H1 (cell line): Measurements from ENCODE around the gene JOSD2. TPM values are rescaled to one million over a fixed set of nuclear protein-coding genes. Genes with fewer than 3 reads are reported as not detected.

Experiments
- CTCF ChIA-PET: fragments of 300-600 bp; sonication (Branson Sonifier 250); formaldehyde crosslinking; loops from one replicate; lab custom pipeline; 2021; ENCODE audit not compliant: partially characterized antibody; lab: Charles Lee
- POLR2A ChIA-PET: fragments of 300-600 bp; sonication (Branson Sonifier 250); formaldehyde crosslinking; loops from one replicate; lab custom pipeline; 2021; ENCODE audit warnings: inconsistent platforms; ENCODE audit not compliant: partially characterized antibody; lab: Charles Lee
- DNase-seq, 2 experiments: peaks; one replicate each; pipeline versions ENCODE4 v3.0.0 to v3.0.0-alpha.2; 2010 to 2022; ENCODE audit warnings: low spot score in 2 of 2, low read depth in 1 of 2, mixed read lengths in 1 of 2
- FAIRE-seq: peaks from 2 replicates; lab custom pipeline; 2011; peaks lifted over from hg19 to GRCh38; lab: Jason Lieb, UNC
- H2AFZ ChIP-seq: 2 replicates; pipeline ENCODE4 v1.8.1; 2012; ENCODE audit warnings: low read length, inconsistent platforms
- H2AK5ac ChIP-seq: 2 replicates; pipeline ENCODE4 v1.6.1; 2013; ENCODE audit warnings: low read depth, low read length
- H2BK120ac ChIP-seq: replicated peaks from 2 replicates; pipeline ENCODE3; 2013; ENCODE audit warnings: low read depth, low read length, inconsistent platforms
- H2BK12ac ChIP-seq: 2 replicates; pipeline ENCODE4 v1.6.1; 2013; ENCODE audit warnings: low read depth, low read length
- H2BK15ac ChIP-seq: 2 replicates; pipeline ENCODE4 v1.6.1; 2013; ENCODE audit warnings: low read length
- H2BK20ac ChIP-seq: 2 replicates; pipeline ENCODE4 v1.6.1; 2013; ENCODE audit warnings: low read length
- H2BK5ac ChIP-seq: 2 replicates; pipeline ENCODE4 v1.6.1; 2013; ENCODE audit warnings: low read depth, low read length
- H3K14ac ChIP-seq: 2 replicates; pipeline ENCODE4 v1.6.1; 2013; ENCODE audit warnings: inconsistent platforms; ENCODE audit not compliant: insufficient read length
- H3K18ac ChIP-seq: 2 replicates; pipeline ENCODE4 v1.6.1; 2013; ENCODE audit warnings: low read length; ENCODE audit errors: extremely low read depth
- H3K23ac ChIP-seq: 2 replicates; pipeline ENCODE4 v1.6.1; 2013; ENCODE audit warnings: inconsistent platforms; ENCODE audit not compliant: insufficient read length
- H3K23me2 ChIP-seq: 2 replicates; pipeline ENCODE4 v1.6.1; 2013; ENCODE audit warnings: low read depth, low read length
- H3K27ac ChIP-seq: 2 replicates; pipeline ENCODE4 v1.6.1; 2011; ENCODE audit warnings: low read depth, low read length, inconsistent platforms
- H3K27me3 ChIP-seq, 4 experiments: replicated peaks in 1 of 4; 1 replicate in 1 of 4; 2 replicates in 3 of 4; pipeline versions ENCODE4 v1.6.1 to v1.8.1; 2011 to 2013; ENCODE audit warnings: low read length in 3 of 4, mild to moderate bottlenecking in 3 of 4, inconsistent platforms in 2 of 4, mixed read lengths in 2 of 4, moderate library complexity in 1 of 4; ENCODE audit not compliant: control insufficient read depth in 3 of 4, insufficient read depth in 3 of 4; ENCODE audit errors: extremely low read depth in 1 of 4
- H3K36me3 ChIP-seq, 4 experiments: 2 replicates each; pipeline versions ENCODE4 v1.6.1 to v1.8.1; 2011 to 2013; ENCODE audit warnings: mild to moderate bottlenecking in 4 of 4, low read length in 3 of 4, moderate library complexity in 2 of 4, control low read depth in 1 of 4, inconsistent platforms in 1 of 4; ENCODE audit not compliant: insufficient read depth in 4 of 4, control insufficient read depth in 2 of 4
- H3K4ac ChIP-seq: replicated peaks from 2 replicates; pipeline ENCODE3; 2013; ENCODE audit warnings: low read length, low read depth, mixed read lengths, inconsistent platforms; ENCODE audit not compliant: insufficient read length
- H3K4me1 ChIP-seq, 4 experiments: replicated peaks in 1 of 4; 1 replicate in 1 of 4; 2 replicates in 3 of 4; pipeline versions ENCODE4 v1.6.1 to v1.8.1; 2011 to 2013; ENCODE audit warnings: low read length in 3 of 4, inconsistent platforms in 2 of 4, mixed read lengths in 1 of 4; ENCODE audit not compliant: insufficient read depth in 4 of 4, control insufficient read depth in 3 of 4
- H3K4me2 ChIP-seq, 2 experiments: 2 replicates each; pipeline versions ENCODE4 v1.6.1 to v1.8.1; 2011 to 2013; ENCODE audit warnings: low read depth in 2 of 2, low read length in 2 of 2, control low read depth in 1 of 2, inconsistent platforms in 1 of 2, mild to moderate bottlenecking in 1 of 2; ENCODE audit not compliant: insufficient read depth in 1 of 2
- H3K4me3 ChIP-seq, 4 experiments: fragments of 200-600, 300-600 bp in 1 of 4; sonication (generic), shearing (Covaris generic), sonication (Bioruptor Twin) in 1 of 4; 2 replicates each; pipeline versions ENCODE4 v1.5.1 to v1.8.1; 2011 to 2016; ENCODE audit warnings: low read length in 4 of 4, low read depth in 3 of 4, control low read depth in 2 of 4, inconsistent platforms in 2 of 4, mild to moderate bottlenecking in 2 of 4, mixed read lengths in 1 of 4, moderate library complexity in 1 of 4; ENCODE audit not compliant: insufficient read depth in 2 of 4; ENCODE audit errors: extremely low read depth in 1 of 4
- H3K56ac ChIP-seq: replicated peaks from 2 replicates; pipeline ENCODE3; 2013; ENCODE audit warnings: low read depth, mild to moderate bottlenecking, mixed read lengths, low read length, inconsistent platforms; ENCODE audit not compliant: insufficient read length
- H3K79me1 ChIP-seq: 2 replicates; pipeline ENCODE4 v1.6.1; 2013; ENCODE audit warnings: low read depth, low read length, control low read depth
- H3K79me2 ChIP-seq, 2 experiments: 2 replicates each; pipeline versions ENCODE4 v1.6.1 to v1.8.1; 2012 to 2013; ENCODE audit warnings: low read length in 2 of 2, mild to moderate bottlenecking in 2 of 2, inconsistent platforms in 1 of 2; ENCODE audit not compliant: insufficient read depth in 2 of 2, control insufficient read depth in 1 of 2
- H3K9ac ChIP-seq, 4 experiments: replicated peaks in 1 of 4; 1 replicate in 1 of 4; 2 replicates in 3 of 4; pipeline versions ENCODE4 v1.6.1 to v1.8.1; 2011 to 2013; ENCODE audit warnings: low read depth in 3 of 4, low read length in 3 of 4, control low read depth in 2 of 4, mild to moderate bottlenecking in 2 of 4, moderate library complexity in 2 of 4, inconsistent platforms in 1 of 4; ENCODE audit errors: extremely low read depth in 1 of 4
- H3K9me3 ChIP-seq, 2 experiments: 2 replicates each; pipeline versions ENCODE4 v1.6.1 to v1.8.1; 2012 to 2013; ENCODE audit warnings: mild to moderate bottlenecking in 2 of 2, moderate library complexity in 2 of 2, control low read depth in 1 of 2, inconsistent platforms in 1 of 2, low read depth in 1 of 2, low read length in 1 of 2, mixed read lengths in 1 of 2; ENCODE audit not compliant: insufficient read depth in 2 of 2
- H4K20me1 ChIP-seq, 2 experiments: replicated peaks in 1 of 2; 2 replicates each; pipeline versions ENCODE3 to v1.8.1; 2011 to 2013; ENCODE audit warnings: inconsistent platforms in 2 of 2, low read length in 2 of 2, mild to moderate bottlenecking in 1 of 2; ENCODE audit not compliant: insufficient read depth in 2 of 2, control insufficient read depth in 1 of 2
- H4K5ac ChIP-seq: 2 replicates; pipeline ENCODE4 v1.6.1; 2013; ENCODE audit warnings: low read length, low read depth, mixed read lengths, inconsistent platforms; ENCODE audit not compliant: insufficient read length
- H4K8ac ChIP-seq: 2 replicates; pipeline ENCODE4 v1.8.0; 2013; ENCODE audit warnings: mild to moderate bottlenecking, moderate library complexity, low read length, inconsistent platforms; ENCODE audit not compliant: insufficient read depth; ENCODE audit errors: extremely low read depth
- H4K91ac ChIP-seq: replicated peaks from 2 replicates; pipeline ENCODE3; 2013; ENCODE audit warnings: low read length, mixed read lengths, inconsistent platforms; ENCODE audit not compliant: insufficient read length
- ATF2 ChIP-seq: IDR thresholded peaks from 2 replicates; pipeline ENCODE4 v1.6.1; 2012; ENCODE audit warnings: low read length, inconsistent platforms
- BACH1 ChIP-seq: IDR thresholded peaks from 2 replicates; pipeline ENCODE4 v1.6.1; 2012; ENCODE audit warnings: low read length, improper control_type of control experiment
- EGR1 ChIP-seq: IDR thresholded peaks from 2 replicates; pipeline ENCODE4 v1.6.1; 2011; ENCODE audit warnings: low read depth, low read length, borderline replicate concordance
- HDAC2 ChIP-seq, 2 experiments: fragments of 300-600 bp in 1 of 2; sonication (generic) in 1 of 2; IDR thresholded peaks; 2 replicates each; pipeline ENCODE4 v1.6.1; 2011 to 2012; ENCODE audit warnings: low read depth in 2 of 2, low read length in 2 of 2, mild to moderate bottlenecking in 2 of 2, moderate library complexity in 2 of 2, borderline replicate concordance in 1 of 2, inconsistent platforms in 1 of 2
- SP1 ChIP-seq: IDR thresholded peaks from 2 replicates; pipeline ENCODE4 v1.6.1; 2011; ENCODE audit warnings: low read depth, low read length
- WGBS, 2 experiments: shearing (Covaris generic) in 1 of 2; methylation state at CpG; one replicate each; pipeline versions ENCODE4 v1.1.6 to v1.1.7; 2013 to 2015; ENCODE audit warnings: low lambda C conversion rate in 2 of 2, mixed read lengths in 2 of 2, inconsistent platforms in 1 of 2, low coverage in 1 of 2, missing lambda C conversion rate in 1 of 2; ENCODE audit not compliant: insufficient replicate concordance in 2 of 2, insufficient coverage in 1 of 2, insufficient read length in 1 of 2; ENCODE audit errors: extremely low coverage in 1 of 2, missing lambda C conversion rate in 1 of 2; 5-methylcytosine and 5-hydroxymethylcytosine counted together
- polyA plus RNA-seq, 7 experiments: library from polyadenylated mRNA; depleted of rRNA in 3 of 7; stranded (reverse) in 5 of 7; unstranded in 2 of 7; fragments of >200 nt in 5 of 7; fragments of 200-250 nt in 2 of 7; gene quantifications; 1 replicate in 5 of 7; 2 replicates in 1 of 7; 4 replicates in 1 of 7; pipeline versions ENCODE4 v1.2.1 to v1.2.3, GENCODE V29; 2011 to 2013; ENCODE audit warnings: missing spikeins in 2 of 7, mixed read lengths in 2 of 7
- total RNA-seq: library from RNA; stranded (reverse); fragmentation: NEBNext Ultra II Directional; extraction: Animal tissue kit (Norgen Biotek cat#: 25700); gene quantifications from 2 replicates; pipeline ENCODE4 v1.2.1, GENCODE V29; 2021

JOSD2 gene
- total and polyA plus RNA-seq, 2 of the 8 experiments (the other 6 are each of a cell fraction or from before 2014, with no cell fraction given): 1.9 to 6.6 TPM

GRCh38 chr19:50476907-50477238 lies 34.1 kb downstream of the JOSD2 start:
- Histone ChIP-seq H2BK15ac (no peak overlapping the region), H3K56ac (no peak overlapping the region), H3K4me2 (peak overlapping the region; percentile 59 to 69), H3K4me3 (peak overlapping the region; percentile 79 to 92 (median 85)), H4K20me1 (peaks cover 6 to 8% of the 10 kb centered on the region in 2 experiments), H4K5ac (no peak overlapping the region), H2BK120ac (no peak overlapping the region), H2BK20ac (no peak overlapping the region), H3K36me3 (peaks cover 2 to 36% (median 10%) of the 10 kb centered on the region in 4 experiments; a peak in 5 of 8 replicates), H3K18ac (no peak overlapping the region), H3K9ac (peak overlapping the region in 3 of 4 experiments; percentile 79 to 89 (median 84); a peak in 3 of 7 replicates), H2AFZ (no peak overlapping the region), H2BK12ac (no peak overlapping the region), H3K23ac (no peak overlapping the region), H3K27me3 (no peaks in the 10 kb centered on the region; a peak in 1 of 7 replicates)
- DNase-seq: no peak
- WGBS, 2 experiments: 28% methylated on average over 20 of the region's 20 CpGs; no CpG with 5 or more reads in 1 of the 2 experiments
- no peak for TF ChIP-seq SP1
- peak; percentile 21; the same call in 1 of the 2 replicates for TF ChIP-seq EGR1
- TF ChIP-seq HDAC2 (IDR thresholded peaks at IDR 0.05; ENCODE audit: borderline replicate concordance in 1 of 2, low read depth in 2 of 2, low read length in 2 of 2): peak in 1 of 2 experiments; percentile 90; a peak in 1 of 4 replicates
- no peak for TF ChIP-seq BACH1
- TF ChIP-seq ATF2: no peak
- TF ChIP-seq, all 59 proteins: peak for 2
- Histone ChIP-seq H3K27ac (no peak overlapping the region), H4K8ac (no peak overlapping the region), H3K9me3 (peaks cover 3 to 6% of the 10 kb centered on the region in 2 experiments; a peak in 3 of 4 replicates), H3K4me1 (no peaks in the 10 kb centered on the region), H3K4ac (no peak overlapping the region), H3K23me2 (peaks cover 2% of the 10 kb centered on the region; the same call in 1 of the 2 replicates), H3K14ac (no peak overlapping the region), H3K79me1 (peaks cover 10% of the 10 kb centered on the region), H2AK5ac (no peak overlapping the region), H3K79me2 (peaks cover 4 to 16% of the 10 kb centered on the region in 2 experiments; a peak in 3 of 4 replicates), H2BK5ac (no peak overlapping the region), H4K91ac (no peak overlapping the region)
- FAIRE-seq: no peak
- POLR2A ChIA-PET: interaction anchor here (0.7 to 2.7 kb wide), 4 partner anchors 9 to 614 kb away, joined by 4 to 12 read pairs (median 6); no protein-coding TSS in a partner anchor
- CTCF ChIA-PET: interaction anchor here (1.1 kb wide), 1 partner anchor 445 kb away, joined by 3 read pairs; no protein-coding TSS in a partner anchor
